Transverse colon (tissue), 4 donors: ENCODE results near the gene BIK. TPM values are rescaled to one million over a fixed set of nuclear protein-coding genes. Genes with fewer than 3 reads are reported as not detected.

ENCODE experiments used
- DNase-seq: peaks from one replicate; pipeline ENCODE4 v3.0.0-alpha.2; 2019
- H3K27ac ChIP-seq, 4 donors: fragments of 200-600 bp; sonication (generic); 2 replicates each; pipeline ENCODE4 v1.5.1; 2016 to 2018; ENCODE audit warnings: inconsistent platforms in 4 of 4
- H3K27me3 ChIP-seq: fragments of 200-600 bp; sonication (generic); 2 replicates; pipeline ENCODE4 v1.5.1; 2017; ENCODE audit warnings: inconsistent platforms
- H3K36me3 ChIP-seq, 4 donors: fragments of 200-600 bp; sonication (generic); 2 replicates each; pipeline ENCODE4 v1.5.1; 2017 to 2019; ENCODE audit warnings: inconsistent platforms in 4 of 4
- H3K4me1 ChIP-seq, 4 donors: fragments of 200-600 bp; sonication (generic); 2 replicates each; pipeline ENCODE4 v1.5.1; 2017 to 2020; ENCODE audit warnings: inconsistent platforms in 4 of 4
- H3K4me3 ChIP-seq, 4 donors: fragments of 200-600 bp; sonication (generic); 1 replicate in 1 of 4; 2 replicates in 3 of 4; pipeline versions ENCODE4 v1.5.1 to v1.6.1; 2017 to 2019; ENCODE audit warnings: inconsistent platforms in 4 of 4
- H3K9me3 ChIP-seq, 2 donors: fragments of 200-600 bp; sonication (generic); 2 replicates each; pipeline ENCODE4 v1.5.1; 2017 to 2019; ENCODE audit warnings: inconsistent platforms in 2 of 2
- CTCF ChIP-seq, 5 experiments: fragments of 200-600 bp in 3 of 5; fragments of 450-650 bp in 2 of 5; sonication (generic) in 3 of 5; IDR thresholded peaks; 1 replicate in 2 of 5; 2 replicates in 3 of 5; pipeline ENCODE4 v1.5.1; 2016 to 2017; ENCODE audit warnings: antibody characterized with exemption in 5 of 5, inconsistent platforms in 3 of 5, mild to moderate bottlenecking in 2 of 5, moderate library complexity in 1 of 5
- EP300 ChIP-seq: sonication (generic); formaldehyde crosslinking; IDR thresholded peaks from one replicate; pipeline ENCODE4 v1.6.1; 2017; ENCODE audit warnings: antibody characterized with exemption, low read depth
- POLR2A ChIP-seq: fragments of 450-650 bp; IDR thresholded peaks from one replicate; pipeline ENCODE4 v1.6.1; 2016; ENCODE audit warnings: antibody characterized with exemption, mild to moderate bottlenecking, moderate library complexity
- POLR2AphosphoS5 ChIP-seq, 3 donors: sonication (generic); formaldehyde crosslinking; IDR thresholded peaks; one replicate each; pipeline ENCODE4 v1.6.1; 2016; ENCODE audit warnings: antibody characterized with exemption in 3 of 3
- WGBS, 2 donors: methylation state at CpG; one replicate each; pipeline ENCODE4 v1.1.5; 2018; ENCODE audit warnings: low coverage in 1 of 2; 5-methylcytosine and 5-hydroxymethylcytosine counted together
- in situ Hi-C, 4 donors: fragments of 200-750 bp; cut with MboI; loops; one replicate each; pipeline versions ENCODE4 v1.15.0 to v1.15.1; 2017; ENCODE audit warnings: low sequenced_read_pairs in 3 of 4, low pct_ligation_motif_present in 1 of 4, low pct_unique_long_range_greater_than_20kb in 1 of 4
- intact Hi-C: fragments of 100-400 bp; cut with DNase I; formaldehyde crosslinking; loops from one replicate; pipeline ENCODE4 v1.15.1; 2023; ENCODE audit warnings: low total_unique reads
- total RNA-seq, 4 donors: library from RNA; depleted of rRNA; stranded (reverse); fragments of >200 nt; gene quantifications; one replicate each; pipeline ENCODE4 v1.1.0, GENCODE V29; 2016

Gene BIK
- total RNA-seq, 4 donors from 2014 or later, result 10.1 to 23.5 (median 14.4) TPM

- H3K4me1 ChIP-seq, result peaks cover 14 to 55% (median 40%) of the 10 kb centered on the region in 4 donors
- TF ChIP-seq EP300 (no peak), POLR2AphosphoS5 (IDR thresholded peaks at IDR 0.05) (peak in 2 of 3 donors; percentile 62 to 79), POLR2A (peak; percentile 69), CTCF (IDR thresholded peaks at IDR 0.05) (no peak)
- no peaks in the 10 kb centered on the region for H3K9me3 ChIP-seq
- H3K27me3 ChIP-seq, result no peaks in the 10 kb centered on the region
- H3K36me3 ChIP-seq, result no peaks in the 10 kb centered on the region
- peak overlapping the region; percentile 60 to 95 (median 70) for H3K4me3 ChIP-seq
- 10% methylated on average over 22 of the region's 22 CpGs; no CpG with 5 or more reads in 1 of the 2 donors for WGBS, 2 donors
- DNase-seq, result peak; percentile 88
- intact Hi-C loops, result no loop called here
- in situ Hi-C loops, result no loop called here
- H3K27ac ChIP-seq, result peak overlapping the region; percentile 90 to 94 (median 94)
Observed at GRCh38 chr22:43152357-43153071, 42.0 kb downstream of the BIK start.

GRCh38 chr22:43153899-43154298, 43.3 kb downstream of the BIK start:
- 67 to 68% methylated on average over 9 of the region's 9 CpGs for WGBS, 2 donors
- no peak overlapping the region for H3K4me3 ChIP-seq
- intact Hi-C loops (no loop called here), in situ Hi-C loops (no loop called here)
- no peak for DNase-seq
- H3K27me3 ChIP-seq, result no peaks in the 10 kb centered on the region
- peaks cover 16 to 62% (median 53%) of the 10 kb centered on the region in 4 donors for H3K4me1 ChIP-seq
- H3K9me3 ChIP-seq, result no peaks in the 10 kb centered on the region
- no peaks in the 10 kb centered on the region for H3K36me3 ChIP-seq
- TF ChIP-seq POLR2A (no peak), EP300 (no peak), POLR2AphosphoS5 (IDR thresholded peaks at IDR 0.05) (no peak), CTCF (IDR thresholded peaks at IDR 0.05) (no peak)
- peak overlapping the region in 1 of 4 donors; percentile 25 for H3K27ac ChIP-seq

- no peak for TF ChIP-seq POLR2A
- TF ChIP-seq CTCF (IDR thresholded peaks at IDR 0.05), result no peak
- TF ChIP-seq POLR2AphosphoS5 (IDR thresholded peaks at IDR 0.05), result no peak
- no peak for TF ChIP-seq EP300
- Histone ChIP-seq H3K27ac (no peak overlapping the region), H3K36me3 (no peaks in the 10 kb centered on the region), H3K4me1 (peaks cover 24 to 71% (median 63%) of the 10 kb centered on the region in 4 donors), H3K9me3 (no peaks in the 10 kb centered on the region), H3K4me3 (no peak overlapping the region), H3K27me3 (no peaks in the 10 kb centered on the region)
- DNase-seq, result no peak
- 85% methylated on average over 25 of the region's 27 CpGs; no CpG with 5 or more reads in 1 of the 2 donors for WGBS, 2 donors
- intact Hi-C loops (no loop called here), in situ Hi-C loops (no loop called here)
Observed at GRCh38 chr22:43154887-43155536, 44.5 kb downstream of the BIK start.

- Histone ChIP-seq H3K36me3 (no peaks in the 10 kb centered on the region), H3K4me3 (no peak overlapping the region), H3K9me3 (no peaks in the 10 kb centered on the region), H3K4me1 (peaks cover 28 to 72% (median 63%) of the 10 kb centered on the region in 4 donors), H3K27ac (no peak overlapping the region), H3K27me3 (no peaks in the 10 kb centered on the region)
- intact Hi-C loops (no loop called here), in situ Hi-C loops (no loop called here)
- WGBS, 2 donors, result 80% methylated on average over 5 of the region's 5 CpGs; no CpG with 5 or more reads in 1 of the 2 donors
- DNase-seq, result no peak
- no peak for TF ChIP-seq POLR2A
Observed at GRCh38 chr22:43155789-43156188, 45.2 kb downstream of the BIK start.
